ENCODE measurements around the gene POLR1D.

GRCh38 chr13:27574661-27575060, 47.0 kb upstream of the POLR1D start:
- TF ChIP-seq CTCF (IDR thresholded peaks at IDR 0.05) (no peak), POLR2A (IDR thresholded peaks at IDR 0.05) (no peak), POLR2AphosphoS5 (IDR thresholded peaks at IDR 0.05) (no peak)

All from prostate gland (tissue), 2 donors.